D721Med (cell line): ENCODE data around the gene B3GAT1.

Experiments used
- DNase-seq: peaks from one replicate; pipeline ENCODE4 v3.0.0; 2011; ENCODE audit warnings: low spot score; ENCODE audit not compliant: insufficient read length
- FAIRE-seq: peaks from 2 replicates; lab custom pipeline; 2011; peaks lifted over from hg19 to GRCh38; lab: Jason Lieb, UNC
- CTCF ChIP-seq: IDR thresholded peaks from 2 replicates; pipeline ENCODE4 v1.5.1; 2012; ENCODE audit warnings: mild to moderate bottlenecking, control low read depth; ENCODE audit not compliant: insufficient read depth; ENCODE audit errors: missing control alignments

Gene B3GAT1

DNA sequence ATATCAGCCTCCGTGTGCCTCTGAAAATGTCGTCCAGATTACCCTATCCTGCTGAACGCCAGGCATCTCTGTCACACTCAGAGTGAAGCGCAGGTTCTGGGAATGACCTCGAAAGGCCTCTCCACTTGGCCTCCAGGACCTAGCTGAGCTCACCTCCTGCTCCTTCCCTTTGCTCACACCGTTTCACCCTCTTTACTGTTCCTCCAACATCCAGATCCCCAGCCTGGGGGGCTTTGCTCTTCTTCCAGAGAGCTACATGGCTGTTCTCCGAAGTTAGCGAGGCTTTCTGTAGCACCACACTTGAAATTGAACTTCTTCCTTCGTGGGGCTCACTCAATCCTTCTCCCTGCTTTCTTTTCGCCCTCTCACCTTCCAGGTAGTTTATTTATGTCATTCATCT is 52.4 kb downstream of the B3GAT1 start:
- FAIRE-seq = no peak
- TF ChIP-seq CTCF = no peak

GRCh38 chr11:134358856-134359490 is 53.1 kb downstream of the B3GAT1 start:
- DNase-seq = no peak
- FAIRE-seq = no peak
- no peak for TF ChIP-seq CTCF

More for the DNA sequence above, 52.4 kb downstream of the B3GAT1 start:
- no peak for DNase-seq

DNA sequence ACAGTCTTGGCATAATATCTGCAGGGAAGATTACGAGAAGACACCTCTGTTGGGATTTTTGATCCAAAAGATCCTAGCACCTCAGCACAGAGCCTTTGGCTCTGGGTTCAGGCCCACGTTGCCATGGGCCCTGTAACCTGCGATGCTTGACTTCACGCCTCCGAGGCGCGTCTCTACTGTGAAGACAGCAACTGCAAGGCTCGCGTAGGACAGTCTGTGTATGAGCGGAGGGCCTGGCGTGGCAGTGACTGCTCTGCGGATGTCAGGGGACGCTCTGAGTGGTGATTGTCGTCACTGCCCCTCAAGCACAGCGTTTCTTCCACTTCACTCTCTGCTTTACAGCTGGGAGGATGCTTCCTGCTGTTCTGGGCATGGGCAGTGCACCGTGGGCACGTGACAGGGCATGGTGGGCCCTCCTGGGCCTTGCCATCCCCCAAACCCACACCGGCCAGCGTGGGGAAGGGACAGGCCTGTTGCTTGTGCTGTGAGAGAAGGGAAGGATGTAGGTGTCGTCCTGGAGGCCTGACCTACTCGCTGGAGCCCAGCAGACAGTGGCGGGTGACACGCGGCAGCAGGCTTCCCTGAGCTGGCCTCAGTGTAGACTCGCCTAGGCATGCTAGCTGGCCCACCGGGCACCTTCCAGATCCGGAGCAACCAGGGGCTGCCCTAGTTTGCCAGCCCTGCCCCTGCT is 53.7 kb downstream of the B3GAT1 start:
- FAIRE-seq (no peak), DNase-seq (no peak)
- TF ChIP-seq CTCF = no peak

DNA sequence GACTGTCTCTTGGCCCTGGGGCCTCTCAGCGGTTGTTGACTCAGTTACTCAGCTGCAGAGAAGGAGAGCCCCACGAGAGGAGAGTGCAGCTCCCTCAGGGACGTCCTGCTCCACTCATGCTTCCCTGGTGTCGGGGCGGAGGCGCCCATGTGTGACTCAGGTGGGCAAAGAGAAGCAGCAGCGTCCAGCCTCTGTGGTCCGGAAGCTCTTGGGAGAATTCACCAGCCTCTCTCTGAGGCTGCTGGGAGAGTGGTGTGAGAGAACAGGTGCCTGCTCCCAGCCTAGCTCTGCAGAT is 54.5 kb downstream of the B3GAT1 start:
- DNase-seq (no peak), FAIRE-seq (no peak)
- TF ChIP-seq CTCF = no peak

DNA sequence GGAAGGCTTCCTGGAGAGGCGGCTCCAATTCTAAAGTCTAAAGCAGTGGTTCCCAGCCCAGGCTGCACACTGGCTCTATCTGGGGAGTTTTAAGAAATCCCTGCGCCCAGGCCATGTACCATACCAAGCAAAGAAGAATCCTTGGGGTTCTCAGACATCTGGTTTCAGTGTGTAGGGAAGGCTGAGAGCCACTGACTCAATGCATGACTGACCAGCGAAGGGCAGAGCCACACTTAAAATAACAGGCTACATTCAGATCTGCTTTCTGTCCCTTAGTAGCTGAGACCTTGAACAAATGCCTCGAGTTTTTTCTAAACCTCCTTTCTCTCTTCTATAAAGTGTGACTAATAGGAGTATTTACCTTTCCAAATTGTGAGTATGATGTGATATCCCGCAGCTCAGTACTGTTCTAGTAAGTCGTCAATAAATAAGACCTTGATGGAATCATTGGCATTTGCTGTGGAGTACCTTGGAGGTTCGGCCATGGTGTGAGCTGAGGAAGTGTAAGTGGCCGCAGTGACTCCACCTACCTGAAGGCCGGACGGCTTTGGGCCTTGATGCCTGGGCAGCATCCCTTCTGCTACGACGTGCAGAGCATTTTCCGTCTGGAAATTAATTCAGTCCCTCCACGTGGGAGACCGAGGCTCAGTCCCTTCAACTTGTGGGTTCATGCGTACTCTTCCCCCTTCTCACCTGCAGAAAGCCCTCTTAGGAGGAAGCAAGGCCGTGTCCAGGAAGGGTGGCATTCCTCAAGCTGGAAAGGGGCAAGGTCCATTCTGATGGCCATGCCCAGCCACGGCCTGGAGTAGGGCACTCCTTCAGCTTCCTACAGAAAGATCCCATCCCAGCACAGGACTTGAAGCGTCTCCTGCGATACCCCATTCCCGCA is 55.1 kb downstream of the B3GAT1 start:
- DNase-seq = no peak
- FAIRE-seq = no peak
- TF ChIP-seq CTCF = no peak

DNA sequence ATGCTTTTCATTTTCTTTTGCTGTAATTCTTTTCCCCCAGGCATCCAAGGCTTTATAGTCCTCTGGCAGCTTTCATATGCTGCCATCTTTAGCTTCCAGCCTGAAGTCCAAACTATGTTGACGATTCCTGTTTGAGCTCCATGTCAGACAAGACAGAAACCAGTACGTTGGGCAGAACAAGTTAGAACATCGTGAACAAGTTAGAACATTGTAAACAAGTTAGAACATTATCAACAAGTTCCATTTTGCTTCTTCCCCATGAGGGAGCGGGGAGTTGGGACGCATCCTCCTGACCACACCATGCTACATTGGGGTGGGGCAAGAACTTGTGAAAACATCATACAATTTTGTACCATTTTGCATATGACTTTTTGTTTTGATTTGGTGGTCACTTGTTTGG is 56.4 kb downstream of the B3GAT1 start:
- no peak for FAIRE-seq
- no peak for DNase-seq
- no peak for TF ChIP-seq CTCF

- DNase-seq (no peak), FAIRE-seq (no peak)
- TF ChIP-seq CTCF = no peak
Observed at GRCh38 chr11:134355136-134355535, 56.9 kb downstream of the B3GAT1 start.
